Neural crest cell (in vitro differentiated cells): ENCODE results near the gene PARVG. TPM values are rescaled to one million over a fixed set of nuclear protein-coding genes. Genes with fewer than 3 reads are reported as not detected.

Experiments
- DNase-seq: peaks from one replicate; pipeline ENCODE4 v3.0.0; 2021; ENCODE audit warnings: low read depth, mixed read lengths, low spot score
- H3K27ac Mint-ChIP-seq: one replicate; pipeline ENCODE4 v1.8.0; 2021; ENCODE audit warnings: mild to moderate bottlenecking, mixed read lengths; ENCODE audit not compliant: unreplicated experiment
- H3K27me3 Mint-ChIP-seq: 2 replicates; pipeline ENCODE4 v1.8.0; 2021; ENCODE audit warnings: low read depth, mild to moderate bottlenecking, mixed read lengths
- H3K36me3 Mint-ChIP-seq: 2 replicates; pipeline ENCODE4 v1.8.0; 2021; ENCODE audit warnings: low read depth, mild to moderate bottlenecking, mixed read lengths
- H3K4me1 Mint-ChIP-seq: 2 replicates; pipeline ENCODE4 v1.8.0; 2021; ENCODE audit warnings: mixed read lengths
- H3K4me3 Mint-ChIP-seq: one replicate; pipeline ENCODE4 v1.8.0; 2021; ENCODE audit warnings: mild to moderate bottlenecking, mixed read lengths
- H3K9me3 Mint-ChIP-seq: 2 replicates; pipeline ENCODE4 v1.8.0; 2021; ENCODE audit warnings: mixed read lengths
- total RNA-seq: library from RNA; stranded (reverse); gene quantifications from 2 replicates; pipeline ENCODE4 v1.2.1, GENCODE V29; 2021
- TF ChIP-seq, protein P1 (sequence below): fragments of 200-600 bp; sonication (generic); conservative IDR thresholded peaks from 2 replicates; pipeline ENCODE4 v1.5.0; 2021; ENCODE audit warnings: antibody characterized with exemption, mild to moderate bottlenecking

The PARVG gene
- total RNA-seq, 1 donor from 2014 or later: 0.14 TPM

DNA sequence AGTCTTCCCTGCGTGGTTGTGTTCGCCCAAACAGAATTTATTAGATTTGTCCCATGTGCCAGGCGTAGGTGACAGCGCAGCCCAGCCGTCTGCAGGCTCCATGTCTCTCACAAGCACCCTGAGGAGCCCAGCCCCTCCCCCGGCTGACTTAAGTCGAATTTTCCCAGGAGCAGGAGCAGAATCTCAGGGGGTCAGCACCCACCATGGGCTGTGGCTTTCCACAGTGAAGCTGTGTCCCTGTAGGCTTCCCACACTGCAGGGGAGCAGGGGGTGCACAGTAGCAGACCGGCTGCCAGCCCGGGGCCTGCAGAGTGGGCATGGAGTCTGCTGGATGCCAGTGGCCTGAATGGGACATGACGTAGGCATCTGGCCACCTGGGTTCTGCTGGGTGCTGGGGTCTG lies 16.0 kb downstream of the PARVG start:
- H3K9me3 Mint-ChIP-seq: no peaks in the 10 kb centered on the region
- H3K4me3 Mint-ChIP-seq: no peak overlapping the region
- H3K27me3 Mint-ChIP-seq: peaks cover 12% of the 10 kb centered on the region
- TF ChIP-seq, protein P1, sequence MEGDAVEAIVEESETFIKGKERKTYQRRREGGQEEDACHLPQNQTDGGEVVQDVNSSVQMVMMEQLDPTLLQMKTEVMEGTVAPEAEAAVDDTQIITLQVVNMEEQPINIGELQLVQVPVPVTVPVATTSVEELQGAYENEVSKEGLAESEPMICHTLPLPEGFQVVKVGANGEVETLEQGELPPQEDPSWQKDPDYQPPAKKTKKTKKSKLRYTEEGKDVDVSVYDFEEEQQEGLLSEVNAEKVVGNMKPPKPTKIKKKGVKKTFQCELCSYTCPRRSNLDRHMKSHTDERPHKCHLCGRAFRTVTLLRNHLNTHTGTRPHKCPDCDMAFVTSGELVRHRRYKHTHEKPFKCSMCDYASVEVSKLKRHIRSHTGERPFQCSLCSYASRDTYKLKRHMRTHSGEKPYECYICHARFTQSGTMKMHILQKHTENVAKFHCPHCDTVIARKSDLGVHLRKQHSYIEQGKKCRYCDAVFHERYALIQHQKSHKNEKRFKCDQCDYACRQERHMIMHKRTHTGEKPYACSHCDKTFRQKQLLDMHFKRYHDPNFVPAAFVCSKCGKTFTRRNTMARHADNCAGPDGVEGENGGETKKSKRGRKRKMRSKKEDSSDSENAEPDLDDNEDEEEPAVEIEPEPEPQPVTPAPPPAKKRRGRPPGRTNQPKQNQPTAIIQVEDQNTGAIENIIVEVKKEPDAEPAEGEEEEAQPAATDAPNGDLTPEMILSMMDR: no peak
- no peaks in the 10 kb centered on the region for H3K4me1 Mint-ChIP-seq
- no peaks in the 10 kb centered on the region for H3K36me3 Mint-ChIP-seq
- H3K27ac Mint-ChIP-seq: no peak overlapping the region
- DNase-seq: no peak

DNA sequence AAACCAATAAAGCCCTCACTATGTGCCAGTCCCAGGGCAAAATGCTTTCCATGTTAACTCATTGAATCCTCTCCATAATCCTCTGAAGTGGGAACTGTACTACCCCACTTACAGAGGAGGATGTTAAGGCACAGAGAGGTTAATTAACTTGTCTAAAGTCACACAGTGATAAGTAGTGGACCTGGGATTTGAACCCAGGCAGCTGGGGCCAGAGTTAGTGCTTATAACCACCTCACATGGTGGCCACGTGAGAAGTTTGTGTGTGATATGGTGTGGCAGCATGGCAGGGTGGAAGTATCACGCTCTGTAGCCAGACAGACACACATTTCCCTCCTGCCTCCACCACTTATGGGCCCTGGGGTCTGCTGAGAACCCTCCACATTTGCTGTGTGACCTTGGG lies 16.5 kb downstream of the PARVG start:
- no peak for DNase-seq
- Mint-ChIP-seq H3K27me3 (peaks cover 12% of the 10 kb centered on the region), H3K9me3 (no peaks in the 10 kb centered on the region), H3K36me3 (no peaks in the 10 kb centered on the region), H3K4me1 (no peaks in the 10 kb centered on the region), H3K4me3 (no peak overlapping the region), H3K27ac (no peak overlapping the region)
- TF ChIP-seq, protein P1: no peak

DNA sequence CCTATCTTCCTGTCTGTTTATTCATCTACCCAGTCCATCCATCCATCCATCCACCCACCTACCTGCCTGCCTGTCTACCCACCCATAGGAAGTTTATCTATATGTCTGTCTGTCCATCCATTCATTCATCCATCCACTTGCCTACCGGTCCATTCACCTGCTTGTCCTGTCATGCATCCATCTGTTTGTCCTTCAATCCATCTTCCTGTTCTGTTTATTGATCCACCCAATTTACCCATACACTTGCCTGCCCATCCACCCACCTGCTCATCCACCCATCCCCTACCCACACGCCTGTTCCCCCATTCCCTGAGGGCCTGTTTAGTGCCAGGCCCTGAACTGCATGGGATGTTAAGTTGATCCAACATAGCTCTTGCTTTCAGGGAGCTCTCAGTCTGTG lies 18.4 kb downstream of the PARVG start:
- Mint-ChIP-seq H3K4me3 (no peak overlapping the region), H3K9me3 (no peaks in the 10 kb centered on the region)

DNA sequence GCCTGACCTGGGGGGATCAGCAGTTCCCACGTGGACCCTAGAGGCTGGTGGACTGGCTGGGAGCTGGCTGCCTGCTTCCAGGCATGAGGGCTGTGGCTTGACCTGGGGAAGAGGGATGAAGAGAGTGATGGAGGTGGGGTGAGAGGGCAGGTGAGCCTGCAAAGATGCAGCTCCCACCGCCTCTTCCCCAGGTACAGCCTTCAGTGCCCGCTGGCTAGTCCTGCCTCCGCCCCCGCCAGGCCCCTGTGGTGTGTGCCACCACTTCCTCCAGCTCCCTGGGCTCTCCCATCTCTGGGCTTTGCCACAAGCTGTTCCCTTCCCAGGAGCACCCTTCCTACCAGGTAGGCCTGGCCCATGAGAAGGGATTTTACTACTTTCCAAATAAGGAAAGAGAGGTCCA lies 19.1 kb downstream of the PARVG start:
- TF ChIP-seq, protein P1: no peak
- H3K4me1 Mint-ChIP-seq: no peaks in the 10 kb centered on the region
- peaks cover 2% of the 10 kb centered on the region for H3K27me3 Mint-ChIP-seq
- no peak overlapping the region for H3K27ac Mint-ChIP-seq
- no peaks in the 10 kb centered on the region for H3K9me3 Mint-ChIP-seq
- H3K4me3 Mint-ChIP-seq: no peak overlapping the region
- no peaks in the 10 kb centered on the region for H3K36me3 Mint-ChIP-seq
- no peak for DNase-seq

More for the DNA sequence above, 18.4 kb downstream of the PARVG start:
- peak overlapping the region; percentile 57 for H3K27ac Mint-ChIP-seq
- no peak for DNase-seq
- H3K36me3 Mint-ChIP-seq: no peaks in the 10 kb centered on the region
- TF ChIP-seq, protein P1: no peak
- peaks cover 8% of the 10 kb centered on the region for H3K27me3 Mint-ChIP-seq
- no peaks in the 10 kb centered on the region for H3K4me1 Mint-ChIP-seq

DNA sequence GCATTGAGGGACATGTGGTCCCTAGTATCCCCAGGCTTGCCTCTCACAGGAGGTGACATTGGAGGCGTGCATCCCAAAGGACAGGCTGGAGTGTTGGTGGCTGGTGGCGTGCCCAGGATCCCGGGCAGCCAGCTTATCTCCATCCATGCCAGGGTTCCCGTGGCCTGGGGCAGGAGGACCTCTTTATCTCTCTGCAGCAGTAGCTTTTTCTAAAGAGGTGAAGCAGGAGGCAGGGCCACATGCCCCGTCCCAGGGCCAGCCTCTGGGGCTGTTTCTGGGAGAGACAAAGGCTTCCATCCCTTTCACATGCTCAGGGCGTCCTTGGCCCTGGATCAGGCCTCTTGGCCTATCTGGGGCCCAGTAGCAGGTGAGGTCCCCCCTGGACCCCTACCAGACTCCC lies 19.7 kb downstream of the PARVG start:
- no peak for DNase-seq
- H3K27me3 Mint-ChIP-seq: no peaks in the 10 kb centered on the region

More for the DNA sequence above, 19.7 kb downstream of the PARVG start:
- H3K36me3 Mint-ChIP-seq: no peaks in the 10 kb centered on the region
- H3K9me3 Mint-ChIP-seq: no peaks in the 10 kb centered on the region
- no peak overlapping the region for H3K4me3 Mint-ChIP-seq
- no peaks in the 10 kb centered on the region for H3K4me1 Mint-ChIP-seq
- H3K27ac Mint-ChIP-seq: no peak overlapping the region
- TF ChIP-seq, protein P1: no peak
